AG04450 (cell line): ENCODE results near the gene MTR. TPM values are rescaled to one million over a fixed set of nuclear protein-coding genes. Genes with fewer than 3 reads are reported as not detected.

Source experiments
- CTCF ChIA-PET: fragments of 300-600, 350-600 bp; formaldehyde crosslinking; extraction: SDS; loops from one replicate; lab custom pipeline; 2022; ENCODE audit warnings: antibody characterized with exemption, inconsistent platforms; lab: Charles Lee
- POLR2A ChIA-PET: fragments of 350-600 bp; formaldehyde crosslinking; extraction: SDS; loops from one replicate; lab custom pipeline; 2021; ENCODE audit warnings: antibody characterized with exemption, inconsistent platforms; lab: Yijun Ruan, JAX
- DNase-seq: peaks from one replicate; pipeline ENCODE4 v3.0.0-alpha.2; 2011; ENCODE audit warnings: low read depth, low spot score
- H3K27ac ChIP-seq: one replicate; pipeline ENCODE4 v1.5.1; 2012; ENCODE audit warnings: low read depth, low read length, control low read depth
- H3K27me3 ChIP-seq: one replicate; pipeline ENCODE4 v1.6.0; 2012; ENCODE audit warnings: low read length; ENCODE audit not compliant: control insufficient read depth, insufficient read depth
- H3K4me3 ChIP-seq: 2 replicates; pipeline ENCODE4 v1.5.1; 2011; ENCODE audit warnings: mild to moderate bottlenecking, low read depth, low read length, control low read depth
- H3K9me3 ChIP-seq: 2 replicates; pipeline ENCODE4 v1.5.1; 2012; ENCODE audit warnings: low read length; ENCODE audit not compliant: control insufficient read depth, insufficient read depth
- CTCF ChIP-seq: IDR thresholded peaks from 2 replicates; pipeline ENCODE4 v1.5.1; 2011; ENCODE audit warnings: low read depth, low read length, control low read depth, inconsistent platforms
- polyA plus RNA-seq: library from polyadenylated mRNA; depleted of rRNA; stranded (reverse); fragments of >200 nt; gene quantifications from 2 replicates; pipeline ENCODE4 v1.2.3, GENCODE V29; 2011

MTR gene
- polyA plus RNA-seq, 1 experiment: 13.0 TPM

GRCh38 chr1:236836157-236836556 lies 41.1 kb downstream of the MTR start:
- no peaks in the 10 kb centered on the region for H3K9me3 ChIP-seq
- CTCF ChIA-PET: no interaction called here
- no peak for DNase-seq
- H3K27me3 ChIP-seq: no peaks in the 10 kb centered on the region
- POLR2A ChIA-PET: no interaction called here
- no peak overlapping the region for H3K27ac ChIP-seq
- no peak for TF ChIP-seq CTCF
- no peak overlapping the region for H3K4me3 ChIP-seq

GRCh38 chr1:236837115-236837514 lies 42.0 kb downstream of the MTR start:
- POLR2A ChIA-PET: no interaction called here
- Histone ChIP-seq H3K4me3 (no peak overlapping the region), H3K9me3 (no peaks in the 10 kb centered on the region), H3K27me3 (no peaks in the 10 kb centered on the region), H3K27ac (no peak overlapping the region)
- CTCF ChIA-PET: no interaction called here
- no peak for TF ChIP-seq CTCF
- no peak for DNase-seq

GRCh38 chr1:236837897-236838296 lies 42.8 kb downstream of the MTR start:
- H3K27me3 ChIP-seq: no peaks in the 10 kb centered on the region
- H3K4me3 ChIP-seq: no peak overlapping the region
- no peak overlapping the region for H3K27ac ChIP-seq
- no peak for TF ChIP-seq CTCF
- no peaks in the 10 kb centered on the region for H3K9me3 ChIP-seq
- CTCF ChIA-PET: interaction anchor here (0.6 kb wide), 1 partner anchor 380 kb away, joined by 3 read pairs; no protein-coding TSS in a partner anchor
- POLR2A ChIA-PET: no interaction called here
- DNase-seq: no peak

- no peak overlapping the region for H3K27ac ChIP-seq
- no peaks in the 10 kb centered on the region for H3K9me3 ChIP-seq
- POLR2A ChIA-PET: no interaction called here
- H3K4me3 ChIP-seq: no peak overlapping the region
- no peaks in the 10 kb centered on the region for H3K27me3 ChIP-seq
- no peak for TF ChIP-seq CTCF
- DNase-seq: no peak
- CTCF ChIA-PET: interaction anchor here (1.5 kb wide), 1 partner anchor 82 kb away, joined by 5 read pairs; no protein-coding TSS in a partner anchor
Measured at GRCh38 chr1:236841341-236841740, 46.2 kb downstream of the MTR start.

GRCh38 chr1:236844499-236845271 lies 49.6 kb downstream of the MTR start:
- H3K27me3 ChIP-seq: no peaks in the 10 kb centered on the region
- DNase-seq: peak; percentile 8
- TF ChIP-seq CTCF: no peak
- ChIA-PET CTCF (interaction anchor here (0.6 to 1.5 kb wide), 2 partner anchors 13 to 279 kb away, joined by 4 to 7 read pairs; no protein-coding TSS in a partner anchor), POLR2A (no interaction called here)
- H3K27ac ChIP-seq: no peak overlapping the region
- no peak overlapping the region for H3K4me3 ChIP-seq
- no peaks in the 10 kb centered on the region for H3K9me3 ChIP-seq
